GM23338 (cell line): ENCODE data around the gene SORCS2. TPM values are rescaled to one million over a fixed set of nuclear protein-coding genes. Genes with fewer than 3 reads are reported as not detected.

Experiments used
- ATAC-seq: fragments of 200-7000 bp; cut with Tn5 transposase; 3 replicates; pipeline ENCODE4 v1.9.1; 2020
- DNase-seq: peaks from one replicate; pipeline ENCODE4 v3.0.0-alpha.2; 2015; ENCODE audit warnings: low spot score
- H2AFZ ChIP-seq: fragments of 200-600 bp; sonication (generic); 2 replicates; pipeline ENCODE4 v1.8.0; 2016; ENCODE audit warnings: antibody characterized with exemption, mild to moderate bottlenecking, moderate library complexity
- H3F3A ChIP-seq: fragments of 200-600 bp; sonication (generic); replicated peaks from 2 replicates; pipeline ENCODE4 v1.8.0; 2017; ENCODE audit warnings: antibody characterized with exemption, mixed run types, low read depth
- H3K27ac ChIP-seq: fragments of 200-600 bp; sonication (generic); 2 replicates; pipeline ENCODE4 v1.6.1; 2016; ENCODE audit warnings: low read depth
- H3K27me3 ChIP-seq: fragments of 200-600 bp; sonication (generic); 2 replicates; pipeline ENCODE4 v1.8.0; 2016; ENCODE audit warnings: mild to moderate bottlenecking, mixed run types, moderate library complexity; ENCODE audit not compliant: insufficient read depth
- H3K36me3 ChIP-seq: fragments of 200-600 bp; sonication (generic); 2 replicates; pipeline ENCODE4 v1.8.0; 2016; ENCODE audit warnings: mild to moderate bottlenecking; ENCODE audit not compliant: insufficient read depth
- H3K4me1 ChIP-seq: fragments of 200-600 bp; sonication (generic); 2 replicates; pipeline ENCODE4 v1.8.0; 2016; ENCODE audit warnings: mild to moderate bottlenecking, moderate library complexity; ENCODE audit not compliant: insufficient read depth
- H3K4me2 ChIP-seq: fragments of 200-600 bp; sonication (generic); 2 replicates; pipeline ENCODE4 v1.7.1; 2017; ENCODE audit warnings: mixed run types
- H3K4me3 ChIP-seq: fragments of 200-600 bp; sonication (generic); 2 replicates; pipeline ENCODE4 v1.6.1; 2016; ENCODE audit warnings: mixed run types
- H3K79me2 ChIP-seq: fragments of 200-600 bp; sonication (generic); replicated peaks from 2 replicates; pipeline ENCODE4 v1.8.0; 2017; ENCODE audit warnings: mild to moderate bottlenecking; ENCODE audit not compliant: insufficient read depth
- H3K9me2 ChIP-seq: fragments of 200-600 bp; sonication (generic); 2 replicates; pipeline ENCODE4 v1.8.0; 2017; ENCODE audit not compliant: insufficient read depth
- H4K20me1 ChIP-seq: fragments of 200-600 bp; sonication (generic); replicated peaks from 2 replicates; pipeline ENCODE4 v1.8.0; 2017; ENCODE audit warnings: mild to moderate bottlenecking; ENCODE audit not compliant: insufficient read depth
- H3K27ac Mint-ChIP-seq: 2 replicates; pipeline ENCODE4 v1.8.0; 2020; ENCODE audit warnings: inconsistent platforms, mild to moderate bottlenecking, moderate library complexity, mixed read lengths
- H3K27me3 Mint-ChIP-seq: 3 replicates; pipeline ENCODE4 v1.8.0; 2022; ENCODE audit warnings: low read depth, mild to moderate bottlenecking, moderate library complexity, mixed read lengths, inconsistent platforms; ENCODE audit not compliant: insufficient read depth, poor library complexity
- H3K36me3 Mint-ChIP-seq: 3 replicates; pipeline ENCODE4 v1.8.0; 2021; ENCODE audit warnings: low read depth, mild to moderate bottlenecking, inconsistent platforms, moderate library complexity, mixed read lengths
- H3K4me1 Mint-ChIP-seq: 3 replicates; pipeline ENCODE4 v1.8.0; 2020; ENCODE audit warnings: mild to moderate bottlenecking, inconsistent platforms, mixed read lengths
- H3K4me3 Mint-ChIP-seq: 3 replicates; pipeline ENCODE4 v1.8.0; 2021; ENCODE audit warnings: moderate library complexity, mild to moderate bottlenecking, inconsistent platforms, mixed read lengths
- H3K9me3 Mint-ChIP-seq: 3 replicates; pipeline ENCODE4 v1.8.0; 2020; ENCODE audit warnings: moderate library complexity, mild to moderate bottlenecking, inconsistent platforms, mixed read lengths
- CTCF ChIP-seq, 2 experiments: fragments of 200-600 bp in 1 of 2; sonication (generic) in 1 of 2; conservative IDR thresholded peaks; 2 replicates each; pipeline versions ENCODE4 v1.5.1 to v1.6.1; 2016 to 2017; ENCODE audit warnings: antibody characterized with exemption in 2 of 2, low read depth in 2 of 2, mild to moderate bottlenecking in 2 of 2, moderate library complexity in 1 of 2
- EZH2 ChIP-seq: fragments of 200-600 bp; sonication (generic); IDR thresholded peaks from one replicate; pipeline ENCODE4 v1.8.0; 2017; ENCODE audit warnings: antibody characterized with exemption, mild to moderate bottlenecking, low read depth; ENCODE audit not compliant: unreplicated experiment
- JUNB ChIP-seq: IDR thresholded peaks from one replicate; pipeline ENCODE4 v1.6.1; 2016; ENCODE audit warnings: antibody characterized with exemption; ENCODE audit not compliant: unreplicated experiment
- NANOG ChIP-seq: IDR thresholded peaks from 2 replicates; pipeline ENCODE4 v1.6.1; 2016; ENCODE audit warnings: antibody characterized with exemption, borderline replicate concordance
- STAT1 ChIP-seq: IDR thresholded peaks from one replicate; pipeline ENCODE4 v1.6.1; 2016; ENCODE audit warnings: antibody characterized with exemption; ENCODE audit not compliant: unreplicated experiment
- ZNF331 ChIP-seq: fragments of 250-450 bp; sonication (Bioruptor Pico); IDR thresholded peaks from 2 replicates; pipeline ENCODE4 v1.5.0; 2020; ENCODE audit warnings: low read depth, mild to moderate bottlenecking, moderate library complexity
- polyA plus RNA-seq: library from polyadenylated mRNA; unstranded; fragments of >200 nt; fragmentation: Nextera tagmentation; extraction: Ambion mirVana; gene quantifications from 2 replicates; pipeline ENCODE4 v1.2.1, GENCODE V29; 2016
- total RNA-seq: library from RNA; depleted of rRNA; stranded (reverse); fragments of >200 nt; shearing (Covaris generic); gene quantifications from 2 replicates; pipeline ENCODE4 v1.2.3, GENCODE V29; 2014
- TF ChIP-seq, protein P1 (sequence below): fragments of 250-450 bp; sonication (Bioruptor Pico); IDR thresholded peaks from 2 replicates; pipeline ENCODE4 v1.5.0; 2020; ENCODE audit warnings: mild to moderate bottlenecking, moderate library complexity

The SORCS2 gene
- total and polyA plus RNA-seq, 2 experiments from 2014 or later = 0.47 to 2.4 TPM

DNA sequence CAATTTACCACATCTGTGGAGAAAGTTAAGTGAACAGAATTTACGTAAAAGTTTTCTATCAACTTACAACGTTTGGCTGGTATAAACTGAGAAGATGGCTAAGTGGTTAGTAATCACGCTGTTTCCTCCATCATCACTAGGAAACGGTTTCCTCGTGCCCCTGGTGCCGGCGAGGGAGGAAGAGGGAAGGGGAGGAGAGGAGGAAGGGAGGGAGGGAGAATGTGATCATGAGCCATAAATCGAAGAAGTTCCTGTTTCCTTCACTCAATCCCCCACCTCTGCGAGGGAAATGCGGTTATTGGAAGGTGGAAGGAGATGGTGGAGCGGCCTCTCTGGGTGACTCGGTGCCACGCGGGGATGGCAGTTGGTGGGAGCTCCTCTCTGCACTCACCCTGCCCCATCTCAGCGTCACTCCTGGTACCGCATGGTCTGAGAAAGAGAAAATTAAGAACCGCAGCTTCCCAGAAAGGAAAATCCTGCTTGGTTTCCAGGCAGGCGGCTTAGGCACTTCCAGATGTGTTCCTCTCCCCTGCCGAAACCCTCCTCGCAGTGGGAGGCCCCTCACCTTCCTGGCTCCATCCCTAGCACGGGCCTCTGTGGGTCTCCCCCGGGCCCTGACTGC lies 530.5 kb downstream of the SORCS2 start (continued):
- TF ChIP-seq, protein P1, sequence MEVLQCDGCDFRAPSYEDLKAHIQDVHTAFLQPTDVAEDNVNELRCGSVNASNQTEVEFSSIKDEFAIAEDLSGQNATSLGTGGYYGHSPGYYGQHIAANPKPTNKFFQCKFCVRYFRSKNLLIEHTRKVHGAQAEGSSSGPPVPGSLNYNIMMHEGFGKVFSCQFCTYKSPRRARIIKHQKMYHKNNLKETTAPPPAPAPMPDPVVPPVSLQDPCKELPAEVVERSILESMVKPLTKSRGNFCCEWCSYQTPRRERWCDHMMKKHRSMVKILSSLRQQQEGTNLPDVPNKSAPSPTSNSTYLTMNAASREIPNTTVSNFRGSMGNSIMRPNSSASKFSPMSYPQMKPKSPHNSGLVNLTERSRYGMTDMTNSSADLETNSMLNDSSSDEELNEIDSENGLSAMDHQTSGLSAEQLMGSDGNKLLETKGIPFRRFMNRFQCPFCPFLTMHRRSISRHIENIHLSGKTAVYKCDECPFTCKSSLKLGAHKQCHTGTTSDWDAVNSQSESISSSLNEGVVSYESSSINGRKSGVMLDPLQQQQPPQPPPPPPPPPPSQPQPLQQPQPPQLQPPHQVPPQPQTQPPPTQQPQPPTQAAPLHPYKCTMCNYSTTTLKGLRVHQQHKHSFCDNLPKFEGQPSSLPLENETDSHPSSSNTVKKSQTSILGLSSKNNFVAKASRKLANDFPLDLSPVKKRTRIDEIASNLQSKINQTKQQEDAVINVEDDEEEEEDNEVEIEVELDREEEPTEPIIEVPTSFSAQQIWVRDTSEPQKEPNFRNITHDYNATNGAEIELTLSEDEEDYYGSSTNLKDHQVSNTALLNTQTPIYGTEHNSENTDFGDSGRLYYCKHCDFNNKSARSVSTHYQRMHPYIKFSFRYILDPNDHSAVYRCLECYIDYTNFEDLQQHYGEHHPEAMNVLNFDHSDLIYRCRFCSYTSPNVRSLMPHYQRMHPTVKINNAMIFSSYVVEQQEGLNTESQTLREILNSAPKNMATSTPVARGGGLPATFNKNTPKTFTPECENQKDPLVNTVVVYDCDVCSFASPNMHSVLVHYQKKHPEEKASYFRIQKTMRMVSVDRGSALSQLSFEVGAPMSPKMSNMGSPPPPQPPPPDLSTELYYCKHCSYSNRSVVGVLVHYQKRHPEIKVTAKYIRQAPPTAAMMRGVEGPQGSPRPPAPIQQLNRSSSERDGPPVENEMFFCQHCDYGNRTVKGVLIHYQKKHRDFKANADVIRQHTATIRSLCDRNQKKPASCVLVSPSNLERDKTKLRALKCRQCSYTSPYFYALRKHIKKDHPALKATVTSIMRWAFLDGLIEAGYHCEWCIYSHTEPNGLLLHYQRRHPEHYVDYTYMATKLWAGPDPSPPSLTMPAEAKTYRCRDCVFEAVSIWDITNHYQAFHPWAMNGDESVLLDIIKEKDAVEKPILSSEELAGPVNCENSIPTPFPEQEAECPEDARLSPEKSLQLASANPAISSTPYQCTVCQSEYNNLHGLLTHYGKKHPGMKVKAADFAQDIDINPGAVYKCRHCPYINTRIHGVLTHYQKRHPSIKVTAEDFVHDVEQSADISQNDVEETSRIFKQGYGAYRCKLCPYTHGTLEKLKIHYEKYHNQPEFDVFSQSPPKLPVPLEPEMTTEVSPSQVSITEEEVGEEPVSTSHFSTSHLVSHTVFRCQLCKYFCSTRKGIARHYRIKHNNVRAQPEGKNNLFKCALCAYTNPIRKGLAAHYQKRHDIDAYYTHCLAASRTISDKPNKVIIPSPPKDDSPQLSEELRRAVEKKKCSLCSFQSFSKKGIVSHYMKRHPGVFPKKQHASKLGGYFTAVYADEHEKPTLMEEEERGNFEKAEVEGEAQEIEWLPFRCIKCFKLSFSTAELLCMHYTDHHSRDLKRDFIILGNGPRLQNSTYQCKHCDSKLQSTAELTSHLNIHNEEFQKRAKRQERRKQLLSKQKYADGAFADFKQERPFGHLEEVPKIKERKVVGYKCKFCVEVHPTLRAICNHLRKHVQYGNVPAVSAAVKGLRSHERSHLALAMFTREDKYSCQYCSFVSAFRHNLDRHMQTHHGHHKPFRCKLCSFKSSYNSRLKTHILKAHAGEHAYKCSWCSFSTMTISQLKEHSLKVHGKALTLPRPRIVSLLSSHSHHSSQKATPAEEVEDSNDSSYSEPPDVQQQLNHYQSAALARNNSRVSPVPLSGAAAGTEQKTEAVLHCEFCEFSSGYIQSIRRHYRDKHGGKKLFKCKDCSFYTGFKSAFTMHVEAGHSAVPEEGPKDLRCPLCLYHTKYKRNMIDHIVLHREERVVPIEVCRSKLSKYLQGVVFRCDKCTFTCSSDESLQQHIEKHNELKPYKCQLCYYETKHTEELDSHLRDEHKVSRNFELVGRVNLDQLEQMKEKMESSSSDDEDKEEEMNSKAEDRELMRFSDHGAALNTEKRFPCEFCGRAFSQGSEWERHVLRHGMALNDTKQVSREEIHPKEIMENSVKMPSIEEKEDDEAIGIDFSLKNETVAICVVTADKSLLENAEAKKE (CRISPR knock-in tag) = no peak
- TF ChIP-seq JUNB (no peak), ZNF331 (CRISPR knock-in tag) (no peak)

GRCh38 chr4:7723625-7724024 lies 531.3 kb downstream of the SORCS2 start:
- no peaks in the 10 kb centered on the region for H3K36me3 Mint-ChIP-seq
- H3K27me3 ChIP-seq = no peaks in the 10 kb centered on the region
- no peak overlapping the region for H3K4me3 ChIP-seq
- H4K20me1 ChIP-seq = no peaks in the 10 kb centered on the region
- H3K36me3 ChIP-seq = no peaks in the 10 kb centered on the region
- H3K27ac ChIP-seq = no peak overlapping the region
- DNase-seq = no peak
- no peak overlapping the region for H3K4me2 ChIP-seq
- H3K27ac Mint-ChIP-seq = no peak overlapping the region
- no peaks in the 10 kb centered on the region for H3F3A ChIP-seq
- H3K27me3 Mint-ChIP-seq = peaks cover 8% of the 10 kb centered on the region
- H3K4me3 Mint-ChIP-seq = no peak overlapping the region
- 0 out of 3 replicates have a peak, but pooled peaks cover 3% of the 10 kb centered on the region for H3K9me3 Mint-ChIP-seq
- ATAC-seq = no peak
- no peaks in the 10 kb centered on the region for H3K79me2 ChIP-seq
- no peaks in the 10 kb centered on the region for H3K4me1 ChIP-seq
- H3K9me2 ChIP-seq = no peaks in the 10 kb centered on the region
- H3K4me1 Mint-ChIP-seq = no peaks in the 10 kb centered on the region
- no peak overlapping the region for H2AFZ ChIP-seq
- TF ChIP-seq EZH2 (no peak), CTCF (conservative IDR thresholded peaks at IDR 0.05; ENCODE audit: low read depth in 2 of 2) (no peak), STAT1 (no peak), JUNB (no peak), NANOG (no peak), ZNF331 (CRISPR knock-in tag) (no peak)
- TF ChIP-seq, protein P1 (CRISPR knock-in tag) = no peak
